GM23338 (cell line): ENCODE data around the gene GMPR. TPM values are rescaled to one million over a fixed set of nuclear protein-coding genes. Genes with fewer than 3 reads are reported as not detected.

Experiments
- ATAC-seq: fragments of 200-7000 bp; cut with Tn5 transposase; 3 replicates; pipeline ENCODE4 v1.9.1; 2020
- DNase-seq: peaks from one replicate; pipeline ENCODE4 v3.0.0-alpha.2; 2015; ENCODE audit warnings: low spot score
- H2AFZ ChIP-seq: fragments of 200-600 bp; sonication (generic); 2 replicates; pipeline ENCODE4 v1.8.0; 2016; ENCODE audit warnings: antibody characterized with exemption, mild to moderate bottlenecking, moderate library complexity
- H3F3A ChIP-seq: fragments of 200-600 bp; sonication (generic); replicated peaks from 2 replicates; pipeline ENCODE4 v1.8.0; 2017; ENCODE audit warnings: antibody characterized with exemption, mixed run types, low read depth
- H3K27ac ChIP-seq: fragments of 200-600 bp; sonication (generic); 2 replicates; pipeline ENCODE4 v1.6.1; 2016; ENCODE audit warnings: low read depth
- H3K27me3 ChIP-seq: fragments of 200-600 bp; sonication (generic); 2 replicates; pipeline ENCODE4 v1.8.0; 2016; ENCODE audit warnings: mild to moderate bottlenecking, mixed run types, moderate library complexity; ENCODE audit not compliant: insufficient read depth
- H3K36me3 ChIP-seq: fragments of 200-600 bp; sonication (generic); 2 replicates; pipeline ENCODE4 v1.8.0; 2016; ENCODE audit warnings: mild to moderate bottlenecking; ENCODE audit not compliant: insufficient read depth
- H3K4me1 ChIP-seq: fragments of 200-600 bp; sonication (generic); 2 replicates; pipeline ENCODE4 v1.8.0; 2016; ENCODE audit warnings: mild to moderate bottlenecking, moderate library complexity; ENCODE audit not compliant: insufficient read depth
- H3K4me2 ChIP-seq: fragments of 200-600 bp; sonication (generic); 2 replicates; pipeline ENCODE4 v1.7.1; 2017; ENCODE audit warnings: mixed run types
- H3K4me3 ChIP-seq: fragments of 200-600 bp; sonication (generic); 2 replicates; pipeline ENCODE4 v1.6.1; 2016; ENCODE audit warnings: mixed run types
- H3K79me2 ChIP-seq: fragments of 200-600 bp; sonication (generic); replicated peaks from 2 replicates; pipeline ENCODE4 v1.8.0; 2017; ENCODE audit warnings: mild to moderate bottlenecking; ENCODE audit not compliant: insufficient read depth
- H3K9me2 ChIP-seq: fragments of 200-600 bp; sonication (generic); 2 replicates; pipeline ENCODE4 v1.8.0; 2017; ENCODE audit not compliant: insufficient read depth
- H4K20me1 ChIP-seq: fragments of 200-600 bp; sonication (generic); replicated peaks from 2 replicates; pipeline ENCODE4 v1.8.0; 2017; ENCODE audit warnings: mild to moderate bottlenecking; ENCODE audit not compliant: insufficient read depth
- H3K27ac Mint-ChIP-seq: 2 replicates; pipeline ENCODE4 v1.8.0; 2020; ENCODE audit warnings: inconsistent platforms, mild to moderate bottlenecking, moderate library complexity, mixed read lengths
- H3K27me3 Mint-ChIP-seq: 3 replicates; pipeline ENCODE4 v1.8.0; 2022; ENCODE audit warnings: low read depth, mild to moderate bottlenecking, moderate library complexity, mixed read lengths, inconsistent platforms; ENCODE audit not compliant: insufficient read depth, poor library complexity
- H3K36me3 Mint-ChIP-seq: 3 replicates; pipeline ENCODE4 v1.8.0; 2021; ENCODE audit warnings: low read depth, mild to moderate bottlenecking, inconsistent platforms, moderate library complexity, mixed read lengths
- H3K4me1 Mint-ChIP-seq: 3 replicates; pipeline ENCODE4 v1.8.0; 2020; ENCODE audit warnings: mild to moderate bottlenecking, inconsistent platforms, mixed read lengths
- H3K4me3 Mint-ChIP-seq: 3 replicates; pipeline ENCODE4 v1.8.0; 2021; ENCODE audit warnings: moderate library complexity, mild to moderate bottlenecking, inconsistent platforms, mixed read lengths
- H3K9me3 Mint-ChIP-seq: 3 replicates; pipeline ENCODE4 v1.8.0; 2020; ENCODE audit warnings: moderate library complexity, mild to moderate bottlenecking, inconsistent platforms, mixed read lengths
- CREB1 ChIP-seq: fragments of 250-450 bp; sonication (Bioruptor Pico); IDR thresholded peaks from 2 replicates; pipeline ENCODE4 v1.5.0; 2020; ENCODE audit warnings: low read depth, mild to moderate bottlenecking, moderate library complexity
- CTCF ChIP-seq, 2 experiments: fragments of 200-600 bp in 1 of 2; sonication (generic) in 1 of 2; conservative IDR thresholded peaks; 2 replicates each; pipeline versions ENCODE4 v1.5.1 to v1.6.1; 2016 to 2017; ENCODE audit warnings: antibody characterized with exemption in 2 of 2, low read depth in 2 of 2, mild to moderate bottlenecking in 2 of 2, moderate library complexity in 1 of 2
- ETS1 ChIP-seq: IDR thresholded peaks from 2 replicates; pipeline ENCODE4 v1.6.1; 2016; ENCODE audit warnings: antibody characterized with exemption
- EZH2 ChIP-seq: fragments of 200-600 bp; sonication (generic); IDR thresholded peaks from one replicate; pipeline ENCODE4 v1.8.0; 2017; ENCODE audit warnings: antibody characterized with exemption, mild to moderate bottlenecking, low read depth; ENCODE audit not compliant: unreplicated experiment
- EZH2phosphoT487 ChIP-seq: fragments of 200-600 bp; sonication (generic); IDR thresholded peaks from one replicate; pipeline ENCODE4 v1.8.1; 2018; ENCODE audit warnings: antibody characterized with exemption; ENCODE audit not compliant: unreplicated experiment
- JUNB ChIP-seq: IDR thresholded peaks from one replicate; pipeline ENCODE4 v1.6.1; 2016; ENCODE audit warnings: antibody characterized with exemption; ENCODE audit not compliant: unreplicated experiment
- NANOG ChIP-seq: IDR thresholded peaks from 2 replicates; pipeline ENCODE4 v1.6.1; 2016; ENCODE audit warnings: antibody characterized with exemption, borderline replicate concordance
- POLR2AphosphoS5 ChIP-seq: IDR thresholded peaks from 2 replicates; pipeline ENCODE4 v1.6.1; 2016; ENCODE audit warnings: antibody characterized with exemption, low read depth
- REST ChIP-seq: IDR thresholded peaks from one replicate; pipeline ENCODE4 v1.6.1; 2018; ENCODE audit warnings: antibody characterized with exemption; ENCODE audit not compliant: unreplicated experiment
- STAT1 ChIP-seq: IDR thresholded peaks from one replicate; pipeline ENCODE4 v1.6.1; 2016; ENCODE audit warnings: antibody characterized with exemption; ENCODE audit not compliant: unreplicated experiment
- ZNF114 ChIP-seq: fragments of 250-450 bp; sonication (Bioruptor Pico); IDR thresholded peaks from 2 replicates; pipeline ENCODE4 v1.5.0; 2020; ENCODE audit warnings: mild to moderate bottlenecking, moderate library complexity
- ZNF331 ChIP-seq: fragments of 250-450 bp; sonication (Bioruptor Pico); IDR thresholded peaks from 2 replicates; pipeline ENCODE4 v1.5.0; 2020; ENCODE audit warnings: low read depth, mild to moderate bottlenecking, moderate library complexity
- ZNF462 ChIP-seq: fragments of 250-450 bp; sonication (Bioruptor Pico); IDR thresholded peaks from 2 replicates; pipeline ENCODE4 v1.5.0; 2020; ENCODE audit warnings: mild to moderate bottlenecking, moderate library complexity
- polyA plus RNA-seq: library from polyadenylated mRNA; unstranded; fragments of >200 nt; fragmentation: Nextera tagmentation; extraction: Ambion mirVana; gene quantifications from 2 replicates; pipeline ENCODE4 v1.2.1, GENCODE V29; 2016
- total RNA-seq: library from RNA; depleted of rRNA; stranded (reverse); fragments of >200 nt; shearing (Covaris generic); gene quantifications from 2 replicates; pipeline ENCODE4 v1.2.3, GENCODE V29; 2014

Gene GMPR
- total and polyA plus RNA-seq, 2 experiments from 2014 or later, result 0.23 to 0.35 TPM

GRCh38 chr6:16253399-16254144 is 15.2 kb downstream of the GMPR start:
- Histone ChIP-seq H3K27ac (no peak overlapping the region), H4K20me1 (no peaks in the 10 kb centered on the region), H3K4me3 (no peak overlapping the region), H3K4me2 (no peak overlapping the region), H3K36me3 (no peaks in the 10 kb centered on the region), H2AFZ (no peak overlapping the region), H3K4me1 (peaks cover 8% of the 10 kb centered on the region; the same call in 1 of the 2 replicates), H3K9me2 (peaks cover 7% of the 10 kb centered on the region), H3F3A (no peaks in the 10 kb centered on the region), H3K27me3 (no peaks in the 10 kb centered on the region), H3K79me2 (no peaks in the 10 kb centered on the region)
- H3K4me1 Mint-ChIP-seq, result peaks cover 12% of the 10 kb centered on the region
- TF ChIP-seq REST (no peak), CTCF (conservative IDR thresholded peaks at IDR 0.05; ENCODE audit: low read depth in 2 of 2) (no peak), JUNB (no peak), NANOG (no peak), ETS1 (no peak), ZNF462 (CRISPR knock-in tag) (no peak), EZH2 (no peak), STAT1 (no peak), EZH2phosphoT487 (no peak), ZNF331 (CRISPR knock-in tag) (no peak), CREB1 (CRISPR knock-in tag) (no peak), POLR2AphosphoS5 (no peak), ZNF114 (CRISPR knock-in tag) (no peak)
- H3K27me3 Mint-ChIP-seq, result peaks cover 6% of the 10 kb centered on the region
- no peaks in the 10 kb centered on the region for H3K36me3 Mint-ChIP-seq
- no peak overlapping the region for H3K27ac Mint-ChIP-seq
- H3K9me3 Mint-ChIP-seq, result no peaks in the 10 kb centered on the region
- no peak for DNase-seq
- no peak for ATAC-seq
- H3K4me3 Mint-ChIP-seq, result no peak overlapping the region
